WTC11 (cell line): ENCODE results near the gene ZMYND8. TPM values are rescaled to one million over a fixed set of nuclear protein-coding genes. Genes with fewer than 3 reads are reported as not detected.

ENCODE experiments used
- ATAC-seq: fragments of 200-7000 bp; cut with Tn5 transposase; 2 replicates; pipeline ENCODE4 v1.10.0; 2021; ENCODE audit warnings: mild to moderate bottlenecking, moderate library complexity
- CTCF ChIA-PET: fragments of 300-600 bp; sonication (Branson Sonifier 250); formaldehyde crosslinking; loops from one replicate; lab custom pipeline; 2021; ENCODE audit warnings: antibody characterized with exemption; lab: Charles Lee
- POLR2A ChIA-PET: fragments of 350-600 bp; sonication (Branson Sonifier 250); formaldehyde crosslinking; loops from one replicate; lab custom pipeline; 2021; ENCODE audit warnings: antibody characterized with exemption; lab: Charles Lee
- DNase-seq: peaks from one replicate; pipeline ENCODE4 v3.0.0; 2021; ENCODE audit warnings: low spot score
- H3K27ac Mint-ChIP-seq: 2 replicates; pipeline ENCODE4 v1.8.0; 2021; ENCODE audit warnings: mixed read lengths
- H3K27me3 Mint-ChIP-seq: 2 replicates; pipeline ENCODE4 v1.8.0; 2021; ENCODE audit warnings: low read depth, mild to moderate bottlenecking, moderate library complexity, mixed read lengths
- H3K36me3 Mint-ChIP-seq: 2 replicates; pipeline ENCODE4 v1.8.0; 2021; ENCODE audit warnings: mixed read lengths
- H3K4me1 Mint-ChIP-seq: 2 replicates; pipeline ENCODE4 v1.8.0; 2022; ENCODE audit warnings: mixed read lengths
- H3K4me3 Mint-ChIP-seq: 2 replicates; pipeline ENCODE4 v1.8.0; 2021; ENCODE audit warnings: mild to moderate bottlenecking, moderate library complexity, mixed read lengths
- H3K9me3 Mint-ChIP-seq: 2 replicates; pipeline ENCODE4 v1.8.0; 2021; ENCODE audit warnings: mixed read lengths
- CREM ChIP-seq: sonication (generic); formaldehyde crosslinking; IDR thresholded peaks from 2 replicates; pipeline ENCODE4 v1.8.1; 2022; ENCODE audit warnings: mild to moderate bottlenecking, missing genetic modification reagents, moderate library complexity
- FOXJ3 ChIP-seq: sonication (generic); formaldehyde crosslinking; IDR thresholded peaks from 2 replicates; pipeline ENCODE4 v1.9.0; 2021; ENCODE audit warnings: missing genetic modification reagents, mild to moderate bottlenecking, borderline replicate concordance
- IRF2 ChIP-seq: sonication (generic); formaldehyde crosslinking; IDR thresholded peaks from 2 replicates; pipeline ENCODE4 v1.8.0; 2022; ENCODE audit warnings: low read depth, missing genetic modification reagents, borderline replicate concordance
- MXD4 ChIP-seq: fragments of 250-450 bp; sonication (Bioruptor Pico); IDR thresholded peaks from 2 replicates; pipeline ENCODE4 v1.8.0; 2021; ENCODE audit warnings: mild to moderate bottlenecking, moderate library complexity, borderline replicate concordance
- NFE2L1 ChIP-seq: sonication (generic); formaldehyde crosslinking; IDR thresholded peaks from 2 replicates; pipeline ENCODE4 v1.8.1; 2023; ENCODE audit warnings: missing genetic modification reagents
- NR1H2 ChIP-seq: sonication (generic); formaldehyde crosslinking; IDR thresholded peaks from 2 replicates; pipeline ENCODE4 v1.9.0; 2021; ENCODE audit warnings: mild to moderate bottlenecking, moderate library complexity, missing genetic modification reagents
- PRRX2 ChIP-seq: fragments of 250-450 bp; sonication (Bioruptor Pico); IDR thresholded peaks from 2 replicates; pipeline ENCODE4 v1.8.0; 2021; ENCODE audit warnings: mild to moderate bottlenecking
- SMAD4 ChIP-seq: sonication (generic); formaldehyde crosslinking; IDR thresholded peaks from 2 replicates; pipeline ENCODE4 v1.8.0; 2022; ENCODE audit warnings: mild to moderate bottlenecking, missing genetic modification reagents
- TEAD1 ChIP-seq: sonication (generic); formaldehyde crosslinking; IDR thresholded peaks from 2 replicates; pipeline ENCODE4 v1.8.0; 2022; ENCODE audit warnings: mild to moderate bottlenecking, missing genetic modification reagents
- ZNF416 ChIP-seq: fragments of 250-450 bp; sonication (Bioruptor Pico); IDR thresholded peaks from 2 replicates; pipeline ENCODE4 v1.9.0; 2021; ENCODE audit warnings: mild to moderate bottlenecking, inconsistent platforms
- total RNA-seq: library from RNA; stranded (reverse); gene quantifications from 3 replicates; pipeline ENCODE4 v1.2.3, GENCODE V29; 2021
- TF ChIP-seq, protein P1 (sequence below): fragments of 250-450 bp; sonication (Bioruptor Pico); IDR thresholded peaks from 2 replicates; pipeline ENCODE4 v1.9.0; 2021; ENCODE audit warnings: mild to moderate bottlenecking
- TF ChIP-seq, protein P2 (sequence below): sonication (generic); formaldehyde crosslinking; IDR thresholded peaks from 2 replicates; pipeline ENCODE4 v1.8.1; 2023; ENCODE audit warnings: mild to moderate bottlenecking, missing genetic modification reagents, borderline replicate concordance
- TF ChIP-seq, protein P3 (sequence below): sonication (generic); formaldehyde crosslinking; IDR thresholded peaks from 2 replicates; pipeline ENCODE4 v1.8.0; 2022; ENCODE audit warnings: mild to moderate bottlenecking, missing genetic modification reagents
- TF ChIP-seq, protein P4 (sequence below): fragments of 250-450 bp; sonication (Bioruptor Pico); IDR thresholded peaks from 2 replicates; pipeline ENCODE4 v1.9.0; 2021; ENCODE audit warnings: mild to moderate bottlenecking, borderline replicate concordance
- TF ChIP-seq, protein P5 (sequence below): sonication (generic); formaldehyde crosslinking; IDR thresholded peaks from 2 replicates; pipeline ENCODE4 v1.8.1; 2022; ENCODE audit warnings: mild to moderate bottlenecking, moderate library complexity, missing genetic modification reagents
- TF ChIP-seq, protein P6 (sequence below): sonication (generic); formaldehyde crosslinking; IDR thresholded peaks from 2 replicates; pipeline ENCODE4 v1.8.0; 2022; ENCODE audit warnings: mild to moderate bottlenecking, missing genetic modification reagents
- TF ChIP-seq, protein P7 (sequence below): sonication (generic); formaldehyde crosslinking; IDR thresholded peaks from 2 replicates; pipeline ENCODE4 v1.8.0; 2023; ENCODE audit warnings: missing genetic modification reagents, mild to moderate bottlenecking, borderline replicate concordance

ZMYND8 gene
- total RNA-seq, 1 experiment from 2014 or later = 114 TPM

DNA sequence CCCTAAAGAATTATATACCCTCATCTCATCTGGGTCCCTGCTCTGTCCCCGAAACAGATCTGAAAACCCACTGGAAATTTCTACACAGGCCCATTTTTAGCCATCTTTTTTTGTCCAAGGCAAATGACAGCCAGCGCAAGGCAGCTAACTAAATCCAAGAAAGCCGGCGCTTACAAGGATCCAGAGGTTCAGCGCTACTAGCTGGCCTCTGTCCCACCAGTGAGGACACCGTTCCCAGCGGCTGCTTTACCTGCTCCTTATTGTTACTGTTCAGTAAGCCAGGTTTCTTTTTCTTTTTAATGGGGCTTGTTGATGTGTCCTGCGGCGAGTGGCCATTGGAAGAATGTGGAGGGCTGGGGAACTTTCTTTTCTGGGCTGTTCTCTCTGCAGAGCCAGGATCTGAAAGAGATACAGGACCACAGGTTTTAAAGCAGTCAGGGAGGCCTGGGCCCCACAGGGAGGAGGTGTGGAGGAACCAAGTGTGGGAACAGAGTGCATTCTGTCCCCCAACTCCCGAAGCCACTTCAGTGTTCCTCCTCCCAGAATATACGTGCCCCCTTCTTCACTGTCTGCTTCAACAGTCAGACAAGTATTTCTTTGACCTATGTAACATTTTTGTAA is 46.6 kb downstream of the ZMYND8 start:
- POLR2A ChIA-PET = interaction anchor here (0.7 to 1.1 kb wide), 2 partner anchors 50 to 59 kb away, joined by 5 to 23 read pairs; no protein-coding TSS in a partner anchor
- peak; percentile 14 for DNase-seq
- peak overlapping the region; percentile 89 for H3K27ac Mint-ChIP-seq
- no peak overlapping the region for H3K4me3 Mint-ChIP-seq
- H3K9me3 Mint-ChIP-seq = no peaks in the 10 kb centered on the region
- TF ChIP-seq, protein P1, sequence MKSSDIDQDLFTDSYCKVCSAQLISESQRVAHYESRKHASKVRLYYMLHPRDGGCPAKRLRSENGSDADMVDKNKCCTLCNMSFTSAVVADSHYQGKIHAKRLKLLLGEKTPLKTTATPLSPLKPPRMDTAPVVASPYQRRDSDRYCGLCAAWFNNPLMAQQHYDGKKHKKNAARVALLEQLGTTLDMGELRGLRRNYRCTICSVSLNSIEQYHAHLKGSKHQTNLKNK (CRISPR knock-in tag) = no peak
- TF ChIP-seq, protein P2, sequence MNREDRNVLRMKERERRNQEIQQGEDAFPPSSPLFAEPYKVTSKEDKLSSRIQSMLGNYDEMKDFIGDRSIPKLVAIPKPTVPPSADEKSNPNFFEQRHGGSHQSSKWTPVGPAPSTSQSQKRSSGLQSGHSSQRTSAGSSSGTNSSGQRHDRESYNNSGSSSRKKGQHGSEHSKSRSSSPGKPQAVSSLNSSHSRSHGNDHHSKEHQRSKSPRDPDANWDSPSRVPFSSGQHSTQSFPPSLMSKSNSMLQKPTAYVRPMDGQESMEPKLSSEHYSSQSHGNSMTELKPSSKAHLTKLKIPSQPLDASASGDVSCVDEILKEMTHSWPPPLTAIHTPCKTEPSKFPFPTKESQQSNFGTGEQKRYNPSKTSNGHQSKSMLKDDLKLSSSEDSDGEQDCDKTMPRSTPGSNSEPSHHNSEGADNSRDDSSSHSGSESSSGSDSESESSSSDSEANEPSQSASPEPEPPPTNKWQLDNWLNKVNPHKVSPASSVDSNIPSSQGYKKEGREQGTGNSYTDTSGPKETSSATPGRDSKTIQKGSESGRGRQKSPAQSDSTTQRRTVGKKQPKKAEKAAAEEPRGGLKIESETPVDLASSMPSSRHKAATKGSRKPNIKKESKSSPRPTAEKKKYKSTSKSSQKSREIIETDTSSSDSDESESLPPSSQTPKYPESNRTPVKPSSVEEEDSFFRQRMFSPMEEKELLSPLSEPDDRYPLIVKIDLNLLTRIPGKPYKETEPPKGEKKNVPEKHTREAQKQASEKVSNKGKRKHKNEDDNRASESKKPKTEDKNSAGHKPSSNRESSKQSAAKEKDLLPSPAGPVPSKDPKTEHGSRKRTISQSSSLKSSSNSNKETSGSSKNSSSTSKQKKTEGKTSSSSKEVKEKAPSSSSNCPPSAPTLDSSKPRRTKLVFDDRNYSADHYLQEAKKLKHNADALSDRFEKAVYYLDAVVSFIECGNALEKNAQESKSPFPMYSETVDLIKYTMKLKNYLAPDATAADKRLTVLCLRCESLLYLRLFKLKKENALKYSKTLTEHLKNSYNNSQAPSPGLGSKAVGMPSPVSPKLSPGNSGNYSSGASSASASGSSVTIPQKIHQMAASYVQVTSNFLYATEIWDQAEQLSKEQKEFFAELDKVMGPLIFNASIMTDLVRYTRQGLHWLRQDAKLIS = no peak
- TF ChIP-seq TEAD1 = no peak
- TF ChIP-seq, protein P3, sequence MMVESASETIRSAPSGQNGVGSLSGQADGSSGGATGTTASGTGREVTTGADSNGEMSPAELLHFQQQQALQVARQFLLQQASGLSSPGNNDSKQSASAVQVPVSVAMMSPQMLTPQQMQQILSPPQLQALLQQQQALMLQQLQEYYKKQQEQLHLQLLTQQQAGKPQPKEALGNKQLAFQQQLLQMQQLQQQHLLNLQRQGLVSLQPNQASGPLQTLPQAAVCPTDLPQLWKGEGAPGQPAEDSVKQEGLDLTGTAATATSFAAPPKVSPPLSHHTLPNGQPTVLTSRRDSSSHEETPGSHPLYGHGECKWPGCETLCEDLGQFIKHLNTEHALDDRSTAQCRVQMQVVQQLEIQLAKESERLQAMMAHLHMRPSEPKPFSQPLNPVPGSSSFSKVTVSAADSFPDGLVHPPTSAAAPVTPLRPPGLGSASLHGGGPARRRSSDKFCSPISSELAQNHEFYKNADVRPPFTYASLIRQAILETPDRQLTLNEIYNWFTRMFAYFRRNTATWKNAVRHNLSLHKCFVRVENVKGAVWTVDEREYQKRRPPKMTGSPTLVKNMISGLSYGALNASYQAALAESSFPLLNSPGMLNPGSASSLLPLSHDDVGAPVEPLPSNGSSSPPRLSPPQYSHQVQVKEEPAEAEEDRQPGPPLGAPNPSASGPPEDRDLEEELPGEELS (CRISPR knock-in tag) = no peak
- CTCF ChIA-PET = interaction anchor here (0.6 to 1.4 kb wide), 2 partner anchors 36 to 49 kb away, joined by 3 to 4 read pairs; no protein-coding TSS in a partner anchor
- peaks cover 58% of the 10 kb centered on the region for H3K4me1 Mint-ChIP-seq
- H3K36me3 Mint-ChIP-seq = peaks cover 43% of the 10 kb centered on the region
- no peaks in the 10 kb centered on the region for H3K27me3 Mint-ChIP-seq
- ATAC-seq = peak; percentile 40

DNA sequence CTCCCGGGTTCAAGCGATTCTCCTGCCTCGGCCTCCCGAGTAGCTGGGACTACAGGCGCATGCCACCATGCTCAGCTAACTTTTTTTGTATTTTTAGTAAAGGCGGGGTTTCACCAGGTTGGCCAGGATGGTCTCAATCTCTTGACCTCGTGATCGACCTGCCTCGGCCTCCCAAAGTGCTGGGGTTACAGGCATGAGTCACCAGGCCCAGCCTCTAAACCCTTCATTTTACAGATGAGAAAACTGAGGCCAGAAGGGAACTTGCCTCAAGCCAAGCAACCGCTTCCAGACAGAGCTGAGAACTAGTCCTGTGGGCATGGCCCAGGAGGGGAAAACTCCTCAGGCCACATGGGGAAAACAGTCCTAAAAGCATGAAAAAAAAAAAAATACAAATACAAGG is 47.1 kb downstream of the ZMYND8 start:
- H3K27me3 Mint-ChIP-seq = no peaks in the 10 kb centered on the region
- ChIA-PET POLR2A (no interaction called here), CTCF (interaction anchor here (0.6 to 2.1 kb wide), 3 partner anchors 36 to 74 kb away, joined by 3 to 8 read pairs (median 4); no protein-coding TSS in a partner anchor)
- H3K27ac Mint-ChIP-seq = peak overlapping the region; percentile 89
- H3K9me3 Mint-ChIP-seq = no peaks in the 10 kb centered on the region
- DNase-seq (no peak), ATAC-seq (no peak)
- H3K36me3 Mint-ChIP-seq = peaks cover 43% of the 10 kb centered on the region
- no peak overlapping the region for H3K4me3 Mint-ChIP-seq
- H3K4me1 Mint-ChIP-seq = peaks cover 58% of the 10 kb centered on the region
- no peak for TF ChIP-seq NR1H2 (CRISPR knock-in tag)
- no peak for TF ChIP-seq MXD4 (CRISPR knock-in tag)
- TF ChIP-seq CREM (CRISPR knock-in tag) = no peak
- TF ChIP-seq NFE2L1 (CRISPR knock-in tag) = no peak
- TF ChIP-seq, protein P4, sequence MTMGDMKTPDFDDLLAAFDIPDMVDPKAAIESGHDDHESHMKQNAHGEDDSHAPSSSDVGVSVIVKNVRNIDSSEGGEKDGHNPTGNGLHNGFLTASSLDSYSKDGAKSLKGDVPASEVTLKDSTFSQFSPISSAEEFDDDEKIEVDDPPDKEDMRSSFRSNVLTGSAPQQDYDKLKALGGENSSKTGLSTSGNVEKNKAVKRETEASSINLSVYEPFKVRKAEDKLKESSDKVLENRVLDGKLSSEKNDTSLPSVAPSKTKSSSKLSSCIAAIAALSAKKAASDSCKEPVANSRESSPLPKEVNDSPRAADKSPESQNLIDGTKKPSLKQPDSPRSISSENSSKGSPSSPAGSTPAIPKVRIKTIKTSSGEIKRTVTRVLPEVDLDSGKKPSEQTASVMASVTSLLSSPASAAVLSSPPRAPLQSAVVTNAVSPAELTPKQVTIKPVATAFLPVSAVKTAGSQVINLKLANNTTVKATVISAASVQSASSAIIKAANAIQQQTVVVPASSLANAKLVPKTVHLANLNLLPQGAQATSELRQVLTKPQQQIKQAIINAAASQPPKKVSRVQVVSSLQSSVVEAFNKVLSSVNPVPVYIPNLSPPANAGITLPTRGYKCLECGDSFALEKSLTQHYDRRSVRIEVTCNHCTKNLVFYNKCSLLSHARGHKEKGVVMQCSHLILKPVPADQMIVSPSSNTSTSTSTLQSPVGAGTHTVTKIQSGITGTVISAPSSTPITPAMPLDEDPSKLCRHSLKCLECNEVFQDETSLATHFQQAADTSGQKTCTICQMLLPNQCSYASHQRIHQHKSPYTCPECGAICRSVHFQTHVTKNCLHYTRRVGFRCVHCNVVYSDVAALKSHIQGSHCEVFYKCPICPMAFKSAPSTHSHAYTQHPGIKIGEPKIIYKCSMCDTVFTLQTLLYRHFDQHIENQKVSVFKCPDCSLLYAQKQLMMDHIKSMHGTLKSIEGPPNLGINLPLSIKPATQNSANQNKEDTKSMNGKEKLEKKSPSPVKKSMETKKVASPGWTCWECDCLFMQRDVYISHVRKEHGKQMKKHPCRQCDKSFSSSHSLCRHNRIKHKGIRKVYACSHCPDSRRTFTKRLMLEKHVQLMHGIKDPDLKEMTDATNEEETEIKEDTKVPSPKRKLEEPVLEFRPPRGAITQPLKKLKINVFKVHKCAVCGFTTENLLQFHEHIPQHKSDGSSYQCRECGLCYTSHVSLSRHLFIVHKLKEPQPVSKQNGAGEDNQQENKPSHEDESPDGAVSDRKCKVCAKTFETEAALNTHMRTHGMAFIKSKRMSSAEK (CRISPR knock-in tag) = no peak
- TF ChIP-seq PRRX2 (CRISPR knock-in tag) = no peak
- no peak for TF ChIP-seq SMAD4 (CRISPR knock-in tag)
- TF ChIP-seq ZNF416 (CRISPR knock-in tag) = no peak
- TF ChIP-seq, protein P5, sequence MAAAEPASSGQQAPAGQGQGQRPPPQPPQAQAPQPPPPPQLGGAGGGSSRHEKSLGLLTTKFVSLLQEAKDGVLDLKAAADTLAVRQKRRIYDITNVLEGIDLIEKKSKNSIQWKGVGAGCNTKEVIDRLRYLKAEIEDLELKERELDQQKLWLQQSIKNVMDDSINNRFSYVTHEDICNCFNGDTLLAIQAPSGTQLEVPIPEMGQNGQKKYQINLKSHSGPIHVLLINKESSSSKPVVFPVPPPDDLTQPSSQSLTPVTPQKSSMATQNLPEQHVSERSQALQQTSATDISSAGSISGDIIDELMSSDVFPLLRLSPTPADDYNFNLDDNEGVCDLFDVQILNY (CRISPR knock-in tag) = no peak
- TF ChIP-seq IRF2 (CRISPR knock-in tag) = no peak
- no peak for TF ChIP-seq FOXJ3 (CRISPR knock-in tag)
- TF ChIP-seq, protein P6, sequence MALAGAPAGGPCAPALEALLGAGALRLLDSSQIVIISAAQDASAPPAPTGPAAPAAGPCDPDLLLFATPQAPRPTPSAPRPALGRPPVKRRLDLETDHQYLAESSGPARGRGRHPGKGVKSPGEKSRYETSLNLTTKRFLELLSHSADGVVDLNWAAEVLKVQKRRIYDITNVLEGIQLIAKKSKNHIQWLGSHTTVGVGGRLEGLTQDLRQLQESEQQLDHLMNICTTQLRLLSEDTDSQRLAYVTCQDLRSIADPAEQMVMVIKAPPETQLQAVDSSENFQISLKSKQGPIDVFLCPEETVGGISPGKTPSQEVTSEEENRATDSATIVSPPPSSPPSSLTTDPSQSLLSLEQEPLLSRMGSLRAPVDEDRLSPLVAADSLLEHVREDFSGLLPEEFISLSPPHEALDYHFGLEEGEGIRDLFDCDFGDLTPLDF (CRISPR knock-in tag) = no peak
- TF ChIP-seq, protein P7, sequence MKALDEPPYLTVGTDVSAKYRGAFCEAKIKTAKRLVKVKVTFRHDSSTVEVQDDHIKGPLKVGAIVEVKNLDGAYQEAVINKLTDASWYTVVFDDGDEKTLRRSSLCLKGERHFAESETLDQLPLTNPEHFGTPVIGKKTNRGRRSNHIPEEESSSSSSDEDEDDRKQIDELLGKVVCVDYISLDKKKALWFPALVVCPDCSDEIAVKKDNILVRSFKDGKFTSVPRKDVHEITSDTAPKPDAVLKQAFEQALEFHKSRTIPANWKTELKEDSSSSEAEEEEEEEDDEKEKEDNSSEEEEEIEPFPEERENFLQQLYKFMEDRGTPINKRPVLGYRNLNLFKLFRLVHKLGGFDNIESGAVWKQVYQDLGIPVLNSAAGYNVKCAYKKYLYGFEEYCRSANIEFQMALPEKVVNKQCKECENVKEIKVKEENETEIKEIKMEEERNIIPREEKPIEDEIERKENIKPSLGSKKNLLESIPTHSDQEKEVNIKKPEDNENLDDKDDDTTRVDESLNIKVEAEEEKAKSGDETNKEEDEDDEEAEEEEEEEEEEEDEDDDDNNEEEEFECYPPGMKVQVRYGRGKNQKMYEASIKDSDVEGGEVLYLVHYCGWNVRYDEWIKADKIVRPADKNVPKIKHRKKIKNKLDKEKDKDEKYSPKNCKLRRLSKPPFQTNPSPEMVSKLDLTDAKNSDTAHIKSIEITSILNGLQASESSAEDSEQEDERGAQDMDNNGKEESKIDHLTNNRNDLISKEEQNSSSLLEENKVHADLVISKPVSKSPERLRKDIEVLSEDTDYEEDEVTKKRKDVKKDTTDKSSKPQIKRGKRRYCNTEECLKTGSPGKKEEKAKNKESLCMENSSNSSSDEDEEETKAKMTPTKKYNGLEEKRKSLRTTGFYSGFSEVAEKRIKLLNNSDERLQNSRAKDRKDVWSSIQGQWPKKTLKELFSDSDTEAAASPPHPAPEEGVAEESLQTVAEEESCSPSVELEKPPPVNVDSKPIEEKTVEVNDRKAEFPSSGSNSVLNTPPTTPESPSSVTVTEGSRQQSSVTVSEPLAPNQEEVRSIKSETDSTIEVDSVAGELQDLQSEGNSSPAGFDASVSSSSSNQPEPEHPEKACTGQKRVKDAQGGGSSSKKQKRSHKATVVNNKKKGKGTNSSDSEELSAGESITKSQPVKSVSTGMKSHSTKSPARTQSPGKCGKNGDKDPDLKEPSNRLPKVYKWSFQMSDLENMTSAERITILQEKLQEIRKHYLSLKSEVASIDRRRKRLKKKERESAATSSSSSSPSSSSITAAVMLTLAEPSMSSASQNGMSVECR = no peak
